NCI-H446 treated with DMSO at 0.1 percent for 48 hours (cell line): Measurements from ENCODE around the gene GALNS.

Source experiments
- DNase-seq: peaks from one replicate; lab custom pipeline; 2025; lab: John Stamatoyannopoulos, UW

Gene GALNS

DNA sequence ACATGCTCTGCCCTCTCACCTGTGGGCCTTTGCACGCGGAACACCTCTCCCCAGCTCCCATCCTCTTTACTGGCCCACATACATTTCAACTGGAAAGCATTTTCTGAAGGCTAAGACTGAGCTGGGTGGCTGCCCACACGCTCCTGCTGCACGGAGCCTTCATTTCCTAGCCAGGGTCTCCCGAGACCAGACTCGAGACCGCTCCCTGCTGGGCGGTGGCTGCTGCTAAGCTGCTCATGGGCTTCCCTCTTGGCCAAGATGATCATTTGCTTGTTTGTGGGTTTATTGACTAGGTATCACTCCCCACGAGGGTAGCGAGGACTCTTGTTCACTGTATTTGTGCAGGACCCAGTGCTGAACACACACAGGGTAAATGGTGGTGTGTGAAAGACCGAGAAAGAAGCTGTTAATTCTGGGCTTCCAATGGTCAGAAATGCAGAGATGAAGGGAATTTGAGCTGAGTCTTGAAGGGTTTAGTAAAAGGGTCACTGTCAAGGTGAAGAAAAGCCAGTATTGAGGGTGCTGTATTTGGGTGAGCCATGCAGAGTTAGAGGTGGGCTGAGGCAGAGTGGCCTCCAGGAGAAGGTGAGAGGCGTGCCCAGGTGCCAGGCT, 1.1 kb upstream of the GALNS start:
- DNase-seq, result no peak

DNA sequence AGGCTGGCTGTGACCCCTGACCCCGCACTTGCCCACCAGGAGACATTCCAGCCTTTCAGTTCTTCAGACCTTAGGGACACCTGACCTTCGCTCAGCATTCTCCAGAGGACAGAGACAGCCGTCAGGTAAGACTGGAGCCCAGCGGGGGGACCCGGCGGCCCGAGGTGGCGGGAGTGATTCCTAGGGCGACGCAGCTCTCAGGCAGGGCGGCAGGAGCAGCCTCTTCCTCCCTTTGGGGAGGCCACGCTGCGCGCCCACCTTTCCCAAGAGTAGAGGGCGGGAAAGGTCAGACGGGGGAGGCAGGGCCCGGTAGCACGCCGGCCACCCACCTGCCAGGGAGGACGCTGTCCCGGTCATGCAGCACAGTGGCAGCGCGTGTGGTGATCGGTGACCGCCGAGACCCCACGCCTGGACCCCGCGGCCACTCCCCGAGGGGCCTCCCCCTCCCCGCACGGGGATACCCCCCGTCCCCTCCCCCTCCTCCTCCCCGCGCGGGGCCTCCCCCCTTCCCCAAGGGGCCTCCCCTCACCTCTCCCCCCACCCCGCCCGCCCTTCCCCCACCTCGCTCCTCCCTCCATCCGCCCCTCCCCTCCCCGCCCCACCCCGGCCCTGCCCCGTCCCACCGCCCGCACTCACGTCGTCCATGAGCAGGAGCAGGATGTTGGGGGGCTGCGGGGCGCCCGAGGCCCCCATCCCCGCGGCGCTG, 472 bp downstream of the GALNS start:
- DNase-seq, result no peak

DNA sequence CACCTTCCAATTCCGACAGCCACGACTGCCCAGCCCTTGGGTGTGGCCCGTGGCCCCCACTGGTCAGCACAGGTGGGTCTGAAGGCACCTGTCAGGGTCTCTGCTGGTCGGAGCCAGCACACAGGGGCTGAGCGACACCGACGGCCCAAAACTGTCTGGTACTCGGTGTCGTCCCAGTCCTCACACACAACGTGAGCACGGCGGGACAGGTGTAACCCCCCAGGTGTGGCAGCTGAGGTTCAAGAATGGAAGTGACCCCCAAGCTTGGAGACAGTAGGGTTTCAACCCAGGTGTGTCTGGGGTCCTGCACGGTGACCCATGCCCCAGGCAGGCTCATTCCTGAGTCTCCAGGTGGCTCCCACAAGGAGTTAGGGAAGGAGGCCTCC, 1.0 kb downstream of the GALNS start:
- no peak for DNase-seq

GRCh38 chr16:88855176-88855575, 1.6 kb downstream of the GALNS start:
- DNase-seq, result no peak

GRCh38 chr16:88854306-88855111, 2.2 kb downstream of the GALNS start:
- DNase-seq, result no peak

- DNase-seq, result no peak
Observed at GRCh38 chr16:88853325-88853941, 3.3 kb downstream of the GALNS start.

GRCh38 chr16:88851616-88852015, 5.1 kb downstream of the GALNS start:
- no peak for DNase-seq

- no peak for DNase-seq
Observed at GRCh38 chr16:88850531-88851199, 6.1 kb downstream of the GALNS start.

- no peak for DNase-seq
Observed at GRCh38 chr16:88848557-88848956, 8.2 kb downstream of the GALNS start.

DNA sequence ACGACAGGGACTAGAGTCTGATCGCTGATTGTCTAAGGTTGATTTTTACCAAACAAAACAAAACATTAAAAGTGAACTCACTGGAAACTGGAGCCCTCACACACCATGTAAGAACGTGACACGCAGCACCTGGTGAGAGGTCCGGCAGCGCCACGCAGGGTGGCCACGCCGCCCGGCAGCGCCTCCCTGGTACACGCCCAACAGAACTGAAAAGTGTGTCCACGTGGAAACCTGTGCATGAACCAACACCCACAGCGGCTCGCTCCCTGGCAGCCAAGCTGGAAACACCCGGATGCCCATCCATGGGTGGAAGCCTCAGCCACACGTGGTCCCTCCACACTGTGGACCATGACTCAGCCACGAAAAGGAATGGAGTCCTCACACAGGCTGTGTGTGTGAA, 9.1 kb downstream of the GALNS start:
- no peak for DNase-seq

DNA sequence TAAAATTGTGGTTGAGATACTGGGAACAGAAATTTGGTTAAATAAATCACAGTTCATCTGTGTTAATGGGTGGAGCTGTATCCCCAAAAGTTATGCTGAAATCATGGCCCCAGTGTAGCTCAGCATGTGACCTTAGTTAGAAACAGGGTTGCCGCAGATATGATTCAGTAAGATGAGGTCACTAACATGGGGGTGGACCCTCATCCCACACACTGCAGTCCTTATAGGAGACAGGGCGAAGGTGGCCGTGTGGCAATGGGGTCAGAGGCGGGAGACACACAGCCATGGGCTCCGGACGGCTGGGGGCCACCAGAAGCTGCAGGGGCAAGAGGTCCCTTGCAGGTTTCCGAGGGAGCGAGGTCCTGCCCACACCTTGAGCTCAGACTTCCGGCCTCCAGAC, 10.7 kb downstream of the GALNS start:
- no peak for DNase-seq

DNA sequence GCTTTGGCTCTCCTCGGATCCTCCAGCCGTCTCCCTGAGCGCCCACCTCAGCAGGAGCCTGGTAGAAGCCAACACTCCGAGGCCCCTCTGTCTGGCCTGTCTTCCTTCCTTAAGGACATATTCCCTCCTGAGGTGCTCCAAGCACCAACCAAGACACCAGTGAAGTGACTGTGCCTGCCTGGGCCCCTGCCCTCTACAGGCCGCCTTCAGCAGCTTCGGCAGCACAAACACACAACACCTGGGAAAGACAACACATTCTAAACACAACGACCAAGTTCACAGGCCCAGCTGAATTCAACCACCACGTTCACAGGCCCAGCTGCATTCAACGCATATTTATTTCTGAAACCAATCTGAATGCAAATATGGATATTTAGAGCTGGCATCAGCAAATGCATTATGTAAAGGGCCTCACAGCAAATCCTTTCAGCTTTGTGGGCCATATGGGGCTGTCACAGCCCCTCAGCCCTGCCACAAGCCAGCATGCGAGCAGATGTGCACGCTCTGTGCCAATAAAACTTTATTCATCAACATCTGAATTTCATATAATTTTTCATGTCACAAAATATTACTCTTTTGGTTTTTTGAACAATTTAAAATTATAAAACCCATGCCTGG, 12.2 kb downstream of the GALNS start:
- no peak for DNase-seq

DNA sequence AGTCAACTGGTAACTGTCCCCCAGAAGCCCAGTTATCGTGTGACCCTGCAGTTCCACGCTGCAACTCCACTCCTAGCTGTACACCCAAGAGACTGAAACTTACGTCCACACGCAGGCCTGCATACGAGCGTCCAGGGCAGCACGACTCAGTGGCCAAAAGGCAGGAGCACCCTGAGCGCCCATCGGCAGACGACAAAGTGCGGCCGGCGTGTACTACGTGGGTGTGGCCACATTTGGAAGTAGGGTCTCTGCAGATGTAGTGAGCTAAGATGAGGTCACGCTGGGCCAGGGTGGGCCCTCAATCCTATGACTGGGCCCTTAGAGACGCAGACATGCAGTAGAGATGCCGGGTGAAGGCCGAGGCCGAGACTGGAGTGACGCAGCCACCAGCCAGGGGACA, 13.5 kb downstream of the GALNS start:
- DNase-seq, result no peak

DNA sequence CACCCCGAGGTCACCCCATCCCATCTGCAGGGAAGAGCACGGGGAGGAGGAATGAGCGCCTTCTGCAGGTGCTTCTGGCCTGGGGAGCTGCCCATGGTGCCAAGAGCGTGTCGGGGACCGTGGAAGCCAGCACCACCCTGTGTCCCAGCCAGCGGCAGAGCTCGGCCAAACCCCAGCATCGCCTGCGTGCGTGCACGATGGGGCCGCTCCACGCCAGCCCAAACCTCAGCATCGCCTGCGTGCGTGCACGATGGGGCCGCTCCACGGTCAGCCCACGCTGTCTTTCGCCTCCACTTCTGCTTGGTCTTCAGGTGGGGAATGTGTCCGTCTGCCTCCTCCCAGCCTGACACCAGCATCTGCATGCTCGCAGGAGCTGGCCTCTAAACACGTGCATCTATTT, 13.9 kb downstream of the GALNS start:
- DNase-seq, result no peak

- no peak for DNase-seq
Observed at GRCh38 chr16:88842308-88842756, 14.4 kb downstream of the GALNS start.

- DNase-seq, result no peak
Observed at GRCh38 chr16:88841521-88842307, 15.0 kb downstream of the GALNS start.

GRCh38 chr16:88840600-88841215, 16.0 kb downstream of the GALNS start:
- no peak for DNase-seq

- DNase-seq, result no peak
Observed at GRCh38 chr16:88839745-88840599, 16.8 kb downstream of the GALNS start.

GRCh38 chr16:88839026-88839529, 17.7 kb downstream of the GALNS start:
- no peak for DNase-seq
